Caco-2 (cell line): ENCODE measurements around the gene LCE1E. TPM values are rescaled to one million over a fixed set of nuclear protein-coding genes. Genes with fewer than 3 reads are reported as not detected.

Experiments used
- BruUV-seq: library from RNA; stranded (reverse); fragments of 400-500 nt; replicated peaks from 2 replicates; lab custom pipeline; 2021; lab: Mats Ljungman, UMichigan
- CTCF ChIA-PET: fragments of 300-600 bp; sonication (Branson Sonifier 250); formaldehyde crosslinking; loops from one replicate; lab custom pipeline; 2022; ENCODE audit warnings: antibody characterized with exemption; lab: Charles Lee
- POLR2A ChIA-PET: fragments of 300-600 bp; sonication (Branson Sonifier 250); formaldehyde crosslinking; loops from one replicate; lab custom pipeline; 2022; ENCODE audit warnings: antibody characterized with exemption; lab: Charles Lee
- DNase-seq, 2 experiments: peaks; one replicate each; pipeline versions ENCODE4 v3.0.0 to v3.0.0-alpha.2; 2020 to 2022
- H3K27me3 ChIP-seq: replicated peaks from 2 replicates; pipeline ENCODE4 v1.6.0; 2011; ENCODE audit warnings: low read length; ENCODE audit not compliant: control insufficient read depth, insufficient read depth
- H3K36me3 ChIP-seq: 2 replicates; pipeline ENCODE4 v1.5.1; 2011; ENCODE audit warnings: low read length; ENCODE audit not compliant: control insufficient read depth, insufficient read depth
- H3K4me1 ChIP-seq: fragments of 250-450 bp; sonication (Bioruptor Pico); 2 replicates; pipeline ENCODE4 v1.5.1; 2020; ENCODE audit warnings: mild to moderate bottlenecking
- H3K4me3 ChIP-seq: 2 replicates; pipeline ENCODE4 v1.5.1; 2011; ENCODE audit warnings: low read depth, mild to moderate bottlenecking, control low read depth, low read length
- H3K9me3 ChIP-seq: fragments of 250-450 bp; sonication (Bioruptor Pico); 2 replicates; pipeline ENCODE4 v1.5.1; 2020; ENCODE audit warnings: mild to moderate bottlenecking, moderate library complexity
- H3K27ac Mint-ChIP-seq: one replicate; pipeline ENCODE4 v1.8.0; 2022; ENCODE audit warnings: mixed read lengths; ENCODE audit not compliant: unreplicated experiment
- H3K27me3 Mint-ChIP-seq: one replicate; pipeline ENCODE4 v1.8.0; 2022; ENCODE audit warnings: mixed read lengths; ENCODE audit not compliant: insufficient read depth, unreplicated experiment
- H3K36me3 Mint-ChIP-seq: one replicate; pipeline ENCODE4 v1.8.0; 2022; ENCODE audit warnings: mild to moderate bottlenecking, mixed read lengths; ENCODE audit not compliant: insufficient read depth, unreplicated experiment
- H3K4me1 Mint-ChIP-seq: one replicate; pipeline ENCODE4 v1.8.0; 2022; ENCODE audit warnings: low read depth, mixed read lengths; ENCODE audit not compliant: unreplicated experiment
- H3K4me3 Mint-ChIP-seq: one replicate; pipeline ENCODE4 v1.8.0; 2022; ENCODE audit warnings: mild to moderate bottlenecking, moderate library complexity, mixed read lengths; ENCODE audit not compliant: unreplicated experiment
- H3K9me3 Mint-ChIP-seq: one replicate; pipeline ENCODE4 v1.8.0; 2022; ENCODE audit warnings: mixed read lengths; ENCODE audit not compliant: unreplicated experiment
- intact Hi-C: fragments of 100-400 bp; cut with micrococcal nuclease; formaldehyde crosslinking; loops from one replicate; pipeline ENCODE4 v1.10.0; 2022; ENCODE audit not compliant: unreplicated experiment
- total RNA-seq: library from RNA; stranded (reverse); gene quantifications from 2 replicates; pipeline ENCODE4 v1.2.3, GENCODE V29; 2022
- TF ChIP-seq, protein P1 (sequence below), 2 experiments: fragments of 200-600 bp in 1 of 2; IDR thresholded peaks; 1 replicate in 1 of 2; 2 replicates in 1 of 2; pipeline versions ENCODE4 v1.5.1 to v1.8.0; 2011 to 2022; ENCODE audit warnings: antibody characterized with exemption in 1 of 2, control low read depth in 1 of 2, inconsistent platforms in 1 of 2, low read depth in 1 of 2, low read length in 1 of 2, mild to moderate bottlenecking in 1 of 2, moderate library complexity in 1 of 2; ENCODE audit not compliant: insufficient read depth in 1 of 2, severe bottlenecking in 1 of 2, unreplicated experiment in 1 of 2

The LCE1E gene
- total RNA-seq, 1 experiment from 2014 or later, result not detected

DNA sequence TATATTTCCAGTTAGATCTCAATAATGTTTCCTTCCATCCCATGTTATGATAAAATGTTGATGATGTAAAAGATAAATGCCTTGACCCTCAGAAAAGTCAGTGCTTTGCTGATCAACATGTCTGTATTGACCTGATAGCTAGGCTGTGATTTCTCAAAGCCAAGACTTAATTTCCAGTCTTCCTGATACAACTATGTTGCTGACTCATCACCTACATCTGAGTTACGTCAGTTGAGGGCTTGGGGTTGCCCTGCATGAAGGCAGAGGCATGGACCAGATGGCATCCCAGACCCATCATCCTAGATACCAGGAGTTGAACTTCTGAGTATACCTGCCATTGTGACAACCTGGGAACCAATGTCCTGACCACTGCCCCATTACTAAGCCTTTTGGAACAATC lies 15.3 kb downstream of the LCE1E start:
- no peaks in the 10 kb centered on the region for H3K9me3 Mint-ChIP-seq

DNA sequence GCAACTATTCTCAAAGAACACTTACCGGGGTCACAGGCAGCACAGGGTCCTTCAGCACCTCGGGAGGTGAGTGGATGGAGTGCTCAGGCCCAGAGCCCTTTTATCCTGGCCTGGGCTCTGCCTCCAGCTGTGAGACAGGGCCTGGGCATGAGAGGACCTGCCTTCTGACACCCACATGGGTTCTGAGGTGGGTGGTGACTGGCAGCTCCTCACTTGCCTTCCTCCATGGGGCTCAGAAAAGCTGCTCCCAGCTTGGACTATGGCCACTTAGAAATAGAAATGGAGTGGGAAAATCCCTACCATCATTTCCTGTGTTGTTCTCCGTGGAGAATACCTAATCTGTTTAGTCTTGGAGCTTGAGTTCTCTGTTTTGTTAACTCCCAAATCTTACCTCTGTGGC lies 20.5 kb downstream of the LCE1E start, which contains the start of gene LCE1C:
LCE1C (minus strand) TSS at position 76 of the 400 bp plus-strand sequence. CDS start 1,173 bp downstream, outside the sequence.
- H3K9me3 ChIP-seq, result no peaks in the 10 kb centered on the region

More for the DNA sequence above, 15.3 kb downstream of the LCE1E start:
- TF ChIP-seq, protein P1, sequence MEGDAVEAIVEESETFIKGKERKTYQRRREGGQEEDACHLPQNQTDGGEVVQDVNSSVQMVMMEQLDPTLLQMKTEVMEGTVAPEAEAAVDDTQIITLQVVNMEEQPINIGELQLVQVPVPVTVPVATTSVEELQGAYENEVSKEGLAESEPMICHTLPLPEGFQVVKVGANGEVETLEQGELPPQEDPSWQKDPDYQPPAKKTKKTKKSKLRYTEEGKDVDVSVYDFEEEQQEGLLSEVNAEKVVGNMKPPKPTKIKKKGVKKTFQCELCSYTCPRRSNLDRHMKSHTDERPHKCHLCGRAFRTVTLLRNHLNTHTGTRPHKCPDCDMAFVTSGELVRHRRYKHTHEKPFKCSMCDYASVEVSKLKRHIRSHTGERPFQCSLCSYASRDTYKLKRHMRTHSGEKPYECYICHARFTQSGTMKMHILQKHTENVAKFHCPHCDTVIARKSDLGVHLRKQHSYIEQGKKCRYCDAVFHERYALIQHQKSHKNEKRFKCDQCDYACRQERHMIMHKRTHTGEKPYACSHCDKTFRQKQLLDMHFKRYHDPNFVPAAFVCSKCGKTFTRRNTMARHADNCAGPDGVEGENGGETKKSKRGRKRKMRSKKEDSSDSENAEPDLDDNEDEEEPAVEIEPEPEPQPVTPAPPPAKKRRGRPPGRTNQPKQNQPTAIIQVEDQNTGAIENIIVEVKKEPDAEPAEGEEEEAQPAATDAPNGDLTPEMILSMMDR (IDR thresholded peaks at IDR 0.05; ENCODE audit: insufficient read depth in 1 of 2, low read depth in 1 of 2, low read length in 1 of 2, severe bottlenecking in 1 of 2, unreplicated experiment in 1 of 2), result no peak
- Histone ChIP-seq H3K27me3 (no peaks in the 10 kb centered on the region), H3K9me3 (no peaks in the 10 kb centered on the region; the same call in 1 of the 2 replicates), H3K4me3 (no peak overlapping the region), H3K4me1 (no peaks in the 10 kb centered on the region), H3K36me3 (no peaks in the 10 kb centered on the region)
- Mint-ChIP-seq H3K4me1 (no peaks in the 10 kb centered on the region), H3K4me3 (no peak overlapping the region), H3K36me3 (no peaks in the 10 kb centered on the region), H3K27ac (no peak overlapping the region), H3K27me3 (peaks cover 31% of the 10 kb centered on the region)
- DNase-seq, result no peak
- ChIA-PET CTCF (no interaction called here), POLR2A (no interaction called here)
- intact Hi-C loops, result no loop called here
- no TSS peak for BruUV-seq

DNA sequence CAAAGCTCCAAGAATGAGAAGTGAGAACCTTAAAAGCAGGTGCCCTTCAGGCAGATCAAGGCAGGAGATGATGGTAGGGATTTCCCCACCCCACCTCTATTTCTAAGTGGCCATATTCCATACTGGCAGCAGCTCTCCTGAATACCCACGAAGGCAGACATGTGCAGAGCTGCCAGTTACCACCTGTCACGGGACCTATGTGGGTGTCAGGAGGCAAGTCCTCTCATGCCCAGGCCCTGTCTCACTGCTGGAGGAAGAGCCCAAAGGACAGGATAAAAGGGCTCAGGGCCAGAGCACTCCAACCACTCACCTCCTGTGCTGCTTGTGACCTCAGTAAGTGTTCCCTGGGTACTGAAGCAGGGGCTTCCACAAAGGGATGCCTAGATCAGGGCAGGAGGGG lies 25.0 kb downstream of the LCE1E start:
- H3K4me3 ChIP-seq, result no peak overlapping the region
- DNase-seq, result no peak
- CTCF ChIA-PET, result no interaction called here
- peaks cover 13% of the 10 kb centered on the region for H3K27me3 Mint-ChIP-seq
- no peaks in the 10 kb centered on the region for H3K4me1 ChIP-seq
- H3K36me3 Mint-ChIP-seq, result no peaks in the 10 kb centered on the region
- H3K4me1 Mint-ChIP-seq, result no peaks in the 10 kb centered on the region
- BruUV-seq, result no TSS peak
- H3K9me3 Mint-ChIP-seq, result no peaks in the 10 kb centered on the region
- no peak overlapping the region for H3K27ac Mint-ChIP-seq
- no peaks in the 10 kb centered on the region for H3K36me3 ChIP-seq
- intact Hi-C loops, result no loop called here
- TF ChIP-seq, protein P1 (IDR thresholded peaks at IDR 0.05; ENCODE audit: insufficient read depth in 1 of 2, low read depth in 1 of 2, low read length in 1 of 2, severe bottlenecking in 1 of 2, unreplicated experiment in 1 of 2), result no peak
- H3K4me3 Mint-ChIP-seq, result no peak overlapping the region
- POLR2A ChIA-PET, result no interaction called here
- H3K9me3 ChIP-seq, result no peaks in the 10 kb centered on the region
- H3K27me3 ChIP-seq, result no peaks in the 10 kb centered on the region

More for the DNA sequence above, 20.5 kb downstream of the LCE1E start, which contains the start of gene LCE1C:
- Mint-ChIP-seq H3K4me1 (no peaks in the 10 kb centered on the region), H3K9me3 (no peaks in the 10 kb centered on the region), H3K27ac (no peak within 1 kb of the TSS), H3K4me3 (no peak within 1 kb of the TSS), H3K27me3 (peaks cover 27% of the 10 kb centered on the region), H3K36me3 (no peaks in the 10 kb centered on the region)
- no peaks in the 10 kb centered on the region for H3K36me3 ChIP-seq
- TF ChIP-seq, protein P1 (IDR thresholded peaks at IDR 0.05; ENCODE audit: insufficient read depth in 1 of 2, low read depth in 1 of 2, low read length in 1 of 2, severe bottlenecking in 1 of 2, unreplicated experiment in 1 of 2), result no peak
- intact Hi-C loops, result no loop called here
- H3K27me3 ChIP-seq, result no peaks in the 10 kb centered on the region
- BruUV-seq, result no TSS peak
- H3K4me1 ChIP-seq, result no peaks in the 10 kb centered on the region
- CTCF ChIA-PET, result no interaction called here
- POLR2A ChIA-PET, result no interaction called here
- H3K4me3 ChIP-seq, result no peak within 1 kb of the TSS
- DNase-seq, result no peak
